NCI-H2107 (cell line): ENCODE measurements around the gene FUT8.
"Not testable (repeated sequence)": the region's sequence is repeated elsewhere in the genome, so short reads cannot be mapped to it uniquely, and the experiment has no call there.

ENCODE experiments used
- DNase-seq: peaks from one replicate; lab custom pipeline; 2025; lab: John Stamatoyannopoulos, UW

The FUT8 gene

GRCh38 chr14:65717384-65717915 is 304.9 kb downstream of the FUT8 start:
- not testable (repeated sequence) for DNase-seq

- no peak for DNase-seq
Observed at GRCh38 chr14:65718629-65719028, 306.1 kb downstream of the FUT8 start.

- DNase-seq = no peak
Observed at GRCh38 chr14:65720171-65720570, 307.6 kb downstream of the FUT8 start.

GRCh38 chr14:65720743-65721142 is 308.2 kb downstream of the FUT8 start:
- DNase-seq = no peak

- DNase-seq = no peak
Observed at GRCh38 chr14:65723348-65723747, 310.8 kb downstream of the FUT8 start.

- no peak for DNase-seq
Observed at GRCh38 chr14:65728604-65729003, 316.1 kb downstream of the FUT8 start.

GRCh38 chr14:65729566-65729965 is 317.0 kb downstream of the FUT8 start:
- DNase-seq = no peak

GRCh38 chr14:65731933-65732506 is 319.5 kb downstream of the FUT8 start:
- DNase-seq = no peak

GRCh38 chr14:65738339-65738738 is 325.8 kb downstream of the FUT8 start:
- DNase-seq = no peak

GRCh38 chr14:65745396-65746190 is 333.1 kb downstream of the FUT8 start:
- DNase-seq = no peak

- DNase-seq = no peak
Observed at GRCh38 chr14:65748796-65749195, 336.3 kb downstream of the FUT8 start.

- no peak for DNase-seq
Observed at GRCh38 chr14:65749287-65749686, 336.8 kb downstream of the FUT8 start.

GRCh38 chr14:65750906-65751305 is 338.4 kb downstream of the FUT8 start:
- peak; percentile 23 for DNase-seq

GRCh38 chr14:65751510-65751909 is 339.0 kb downstream of the FUT8 start:
- DNase-seq = no peak

- no peak for DNase-seq
Observed at GRCh38 chr14:65753061-65753460, 340.5 kb downstream of the FUT8 start.

- no peak for DNase-seq
Observed at GRCh38 chr14:65755331-65755730, 342.8 kb downstream of the FUT8 start.

- no peak for DNase-seq
Observed at GRCh38 chr14:65756880-65757279, 344.4 kb downstream of the FUT8 start.

- DNase-seq = no peak
Observed at GRCh38 chr14:65769151-65769550, 356.6 kb downstream of the FUT8 start.

- no peak for DNase-seq
Observed at GRCh38 chr14:65770681-65771080, 358.2 kb downstream of the FUT8 start.

GRCh38 chr14:65771271-65771670 is 358.7 kb downstream of the FUT8 start:
- no peak for DNase-seq

GRCh38 chr14:65772466-65772865 is 359.9 kb downstream of the FUT8 start:
- no peak for DNase-seq

GRCh38 chr14:65772921-65773574 is 360.5 kb downstream of the FUT8 start:
- DNase-seq = no peak

GRCh38 chr14:65774041-65774440 is 361.5 kb downstream of the FUT8 start:
- no peak for DNase-seq
